GM19239 (cell line): ENCODE results near the gene RRAD.
"Not testable (repeated sequence)": the region's sequence is repeated elsewhere in the genome, so short reads cannot be mapped to it uniquely, and the experiment has no call there.

Experiments used
- DNase-seq: peaks from one replicate; pipeline ENCODE4 v3.0.0; 2011; ENCODE audit warnings: low spot score; ENCODE audit not compliant: insufficient read length
- FAIRE-seq: peaks from 2 replicates; lab custom pipeline; 2011; peaks lifted over from hg19 to GRCh38; lab: Jason Lieb, UNC

The RRAD gene

DNA sequence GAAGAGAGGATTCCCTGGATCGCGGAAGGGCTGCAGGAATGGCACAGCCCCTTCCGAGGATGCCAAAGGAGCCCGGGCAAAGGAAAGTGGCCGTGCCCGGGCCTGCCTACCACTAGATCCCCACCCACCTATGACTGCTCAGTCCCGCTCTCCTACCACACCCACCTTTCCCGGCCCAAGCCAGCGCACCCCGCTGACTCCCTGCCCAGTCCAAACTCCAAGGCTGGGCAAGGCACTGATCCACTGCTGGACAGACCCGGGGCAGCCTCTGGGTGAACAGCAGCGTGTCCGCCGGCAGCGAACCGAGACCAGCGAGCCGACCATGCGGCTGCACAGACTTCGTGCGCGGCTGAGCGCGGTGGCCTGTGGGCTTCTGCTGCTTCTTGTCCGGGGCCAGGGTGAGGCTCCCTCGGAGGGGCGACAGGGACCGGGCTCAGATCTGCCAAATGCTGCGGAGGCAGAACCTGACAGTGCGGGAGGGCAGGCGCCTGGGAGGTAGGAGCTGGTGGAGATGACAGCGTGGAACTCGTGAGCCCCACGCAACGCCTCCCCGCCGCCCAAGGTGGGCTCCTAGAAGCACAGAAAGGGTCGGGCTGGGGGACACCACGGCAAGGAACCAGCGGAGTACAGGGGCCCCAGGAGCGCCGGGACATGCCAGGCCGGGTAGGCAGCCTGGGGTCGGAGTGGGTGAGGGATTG, 10.1 kb upstream of the RRAD start, which contains the start of gene CES2:
TSS of gene CES2 (plus strand) at position 203 of the 698 bp plus-strand sequence. CDS start at position 323, 120 bp downstream.
- FAIRE-seq (no peak), DNase-seq (no peak)

- not testable (repeated sequence) for DNase-seq, FAIRE-seq
Observed at GRCh38 chr16:66934839-66935313, 9.5 kb upstream of the RRAD start.

DNA sequence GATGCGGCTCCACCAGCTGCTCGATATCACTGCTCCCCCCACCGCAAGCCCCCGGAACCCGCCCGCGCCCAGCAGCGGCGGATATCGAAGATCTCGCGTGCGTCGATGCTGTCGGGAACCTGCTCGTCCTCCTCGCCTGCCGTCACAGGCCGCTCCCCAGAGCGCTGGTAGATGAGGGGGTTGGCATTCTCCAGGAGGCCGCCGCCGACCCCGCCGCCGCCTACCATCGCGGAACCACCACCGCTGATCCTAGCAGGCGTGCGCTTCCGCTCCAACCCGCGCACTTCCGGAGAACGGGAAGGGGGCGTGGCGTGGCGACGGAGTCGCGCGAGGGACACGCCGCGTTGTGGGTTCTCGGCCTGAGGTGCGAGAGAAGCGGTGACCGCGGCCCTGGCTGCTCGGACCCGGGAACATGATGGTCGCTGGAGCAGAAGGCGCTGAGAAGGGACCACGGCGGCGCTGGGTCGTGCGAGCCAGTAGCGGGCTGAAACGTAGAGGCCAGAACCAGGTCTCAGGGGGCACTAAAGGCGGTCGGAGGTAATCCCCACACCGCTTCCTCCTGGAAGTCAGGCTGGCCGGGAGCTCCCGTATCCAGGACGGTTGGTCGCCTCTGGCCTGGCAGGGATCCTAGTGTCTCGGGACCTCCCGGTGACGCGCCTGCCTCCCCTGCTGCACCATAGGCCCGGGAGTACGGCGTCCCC, 9.0 kb upstream of the RRAD start, which contains the start of gene CIAO2B:
TSS of gene CIAO2B (minus strand) at position 265 of the 701 bp plus-strand sequence. CDS start at position 227, 38 bp downstream.
- FAIRE-seq (peak; percentile 99), DNase-seq (peak; percentile 95)

GRCh38 chr16:66933776-66934137, 8.4 kb upstream of the RRAD start:
- DNase-seq (no peak), FAIRE-seq (peak; percentile 18)

DNA sequence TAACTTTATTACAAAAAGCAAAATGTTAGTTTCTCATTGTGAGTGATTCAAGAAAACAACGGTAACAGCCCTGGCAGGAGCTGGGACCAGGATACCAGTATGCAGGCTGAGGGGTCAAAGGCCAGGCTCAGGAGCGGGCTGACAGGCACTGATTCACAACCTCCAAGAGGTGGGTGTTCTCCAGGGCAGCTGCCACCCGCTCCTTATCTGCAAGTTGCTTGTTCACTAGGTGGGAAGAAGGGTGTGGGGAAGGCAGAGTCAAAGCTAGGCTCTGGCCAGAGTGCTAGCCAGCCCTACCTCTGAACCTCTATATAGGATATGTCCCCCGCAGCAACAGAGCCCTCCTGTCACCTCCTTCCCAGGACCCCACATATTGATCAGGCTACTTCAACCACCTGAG, 6.7 kb upstream of the RRAD start:
- no peak for FAIRE-seq
- no peak for DNase-seq

- no peak for DNase-seq
- no peak for FAIRE-seq
Observed at GRCh38 chr16:66931665-66932064, 6.3 kb upstream of the RRAD start.

- DNase-seq = no peak
- FAIRE-seq = no peak
Observed at GRCh38 chr16:66930189-66930588, 4.9 kb upstream of the RRAD start.

- FAIRE-seq (peak; percentile 11), DNase-seq (no peak)
Observed at GRCh38 chr16:66928702-66929388, 3.5 kb upstream of the RRAD start.

GRCh38 chr16:66927918-66928649, 2.7 kb upstream of the RRAD start:
- DNase-seq (no peak), FAIRE-seq (no peak)

DNA sequence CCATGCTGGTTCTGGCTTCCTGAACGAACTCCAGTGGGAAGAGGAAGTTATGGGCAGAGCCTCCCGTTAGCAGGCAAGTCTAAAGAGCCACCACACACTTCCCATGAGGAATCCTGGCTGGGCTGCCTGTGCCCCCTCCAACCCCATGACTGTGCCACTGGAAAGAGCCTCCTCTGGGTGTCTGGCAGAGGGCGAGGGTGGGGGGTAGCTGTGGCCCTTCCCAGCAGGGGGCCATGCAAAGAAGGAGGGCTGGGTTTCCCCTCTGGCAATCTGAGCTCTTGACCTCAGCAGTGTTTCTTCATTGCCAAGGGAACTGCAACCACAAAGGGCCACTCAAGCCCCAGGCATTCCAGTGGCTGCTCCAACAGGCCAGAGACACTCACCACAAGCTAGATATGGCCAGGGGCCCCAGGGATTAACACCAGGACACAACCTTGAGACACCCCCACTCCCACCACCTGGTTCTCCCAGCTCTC, 1.7 kb upstream of the RRAD start:
- DNase-seq (no peak), FAIRE-seq (peak; percentile 14)

GRCh38 chr16:66926171-66926947, 1.0 kb upstream of the RRAD start:
- DNase-seq = no peak
- no peak for FAIRE-seq

GRCh38 chr16:66924527-66925321, 611 bp downstream of the RRAD start:
- FAIRE-seq (peak; percentile 35), DNase-seq (peak; percentile 65)

- no peak for FAIRE-seq
Observed at GRCh38 chr16:66923866-66924265, 1.5 kb downstream of the RRAD start.

GRCh38 chr16:66923247-66923731, 2.0 kb downstream of the RRAD start:
- FAIRE-seq (no peak), DNase-seq (no peak)

More at GRCh38 chr16:66923866-66924265, 1.5 kb downstream of the RRAD start:
- DNase-seq = no peak

- FAIRE-seq (no peak), DNase-seq (no peak)
Observed at GRCh38 chr16:66921729-66922450, 3.4 kb downstream of the RRAD start.

GRCh38 chr16:66920924-66921680, 4.2 kb downstream of the RRAD start:
- DNase-seq (no peak), FAIRE-seq (no peak)

- DNase-seq (no peak), FAIRE-seq (no peak)
Observed at GRCh38 chr16:66920299-66920590, 5.1 kb downstream of the RRAD start.
